Esophagus muscularis mucosa (tissue), 4 donors: ENCODE measurements around the gene YBX1. TPM values are rescaled to one million over a fixed set of nuclear protein-coding genes. Genes with fewer than 3 reads are reported as not detected.

Experiments used
- DNase-seq: peaks from one replicate; pipeline ENCODE4 v3.0.0-alpha.2; 2017; ENCODE audit errors: extremely low spot score
- H3K27ac ChIP-seq, 4 donors: fragments of 200-600 bp; sonication (generic); replicated peaks in 1 of 4; 1 replicate in 3 of 4; 2 replicates in 1 of 4; pipeline ENCODE4 v1.5.1; 2016 to 2019; ENCODE audit warnings: mild to moderate bottlenecking in 1 of 4
- H3K27me3 ChIP-seq, 4 donors: fragments of 200-600 bp; sonication (generic); one replicate each; pipeline versions ENCODE4 v1.5.1 to v1.6.0; 2016 to 2019
- H3K36me3 ChIP-seq, 4 donors: fragments of 200-600 bp; sonication (generic); one replicate each; pipeline ENCODE4 v1.5.1; 2016 to 2019
- H3K4me1 ChIP-seq, 4 donors: fragments of 200-600 bp; sonication (generic); one replicate each; pipeline ENCODE4 v1.5.1; 2016 to 2019
- H3K4me3 ChIP-seq, 4 donors: fragments of 200-600 bp; sonication (generic); 1 replicate in 2 of 4; 2 replicates in 2 of 4; pipeline ENCODE4 v1.5.1; 2016 to 2019; ENCODE audit warnings: mild to moderate bottlenecking in 4 of 4, moderate library complexity in 1 of 4
- H3K9me3 ChIP-seq, 4 donors: fragments of 200-600 bp; sonication (generic); 1 replicate in 3 of 4; 2 replicates in 1 of 4; pipeline ENCODE4 v1.5.1; 2016 to 2019
- EP300 ChIP-seq: sonication (generic); formaldehyde crosslinking; IDR thresholded peaks from one replicate; pipeline ENCODE4 v1.6.1; 2017; ENCODE audit warnings: antibody characterized with exemption
- POLR2A ChIP-seq: fragments of 450-650 bp; IDR thresholded peaks from one replicate; pipeline ENCODE4 v1.6.1; 2017; ENCODE audit warnings: antibody characterized with exemption, moderate library complexity, mild to moderate bottlenecking, low read depth
- POLR2AphosphoS5 ChIP-seq, 2 donors: sonication (generic); formaldehyde crosslinking; IDR thresholded peaks; one replicate each; pipeline ENCODE4 v1.6.1; 2017; ENCODE audit warnings: antibody characterized with exemption in 2 of 2
- WGBS: methylation state at CpG from one replicate; pipeline ENCODE4 v1.1.5; 2018; 5-methylcytosine and 5-hydroxymethylcytosine counted together
- intact Hi-C: fragments of 100-400 bp; cut with DNase I; formaldehyde crosslinking; loops from one replicate; pipeline ENCODE4 v1.15.1; 2023
- total RNA-seq, 4 donors: library from RNA; depleted of rRNA; stranded (reverse); fragments of >200 nt; gene quantifications; one replicate each; pipeline versions ENCODE4 v1.1.0 to v1.2.1, GENCODE V29; 2016
- TF ChIP-seq, protein P1 (sequence below), 3 experiments: fragments of 200-600 bp in 2 of 3; fragments of 450-650 bp in 1 of 3; sonication (generic) in 2 of 3; IDR thresholded peaks; one replicate each; pipeline ENCODE4 v1.5.1; 2017 to 2019; ENCODE audit warnings: antibody characterized with exemption in 3 of 3, mild to moderate bottlenecking in 2 of 3, moderate library complexity in 1 of 3

YBX1 gene
- total RNA-seq, 4 donors from 2014 or later = 778 to 889 (median 812) TPM

DNA sequence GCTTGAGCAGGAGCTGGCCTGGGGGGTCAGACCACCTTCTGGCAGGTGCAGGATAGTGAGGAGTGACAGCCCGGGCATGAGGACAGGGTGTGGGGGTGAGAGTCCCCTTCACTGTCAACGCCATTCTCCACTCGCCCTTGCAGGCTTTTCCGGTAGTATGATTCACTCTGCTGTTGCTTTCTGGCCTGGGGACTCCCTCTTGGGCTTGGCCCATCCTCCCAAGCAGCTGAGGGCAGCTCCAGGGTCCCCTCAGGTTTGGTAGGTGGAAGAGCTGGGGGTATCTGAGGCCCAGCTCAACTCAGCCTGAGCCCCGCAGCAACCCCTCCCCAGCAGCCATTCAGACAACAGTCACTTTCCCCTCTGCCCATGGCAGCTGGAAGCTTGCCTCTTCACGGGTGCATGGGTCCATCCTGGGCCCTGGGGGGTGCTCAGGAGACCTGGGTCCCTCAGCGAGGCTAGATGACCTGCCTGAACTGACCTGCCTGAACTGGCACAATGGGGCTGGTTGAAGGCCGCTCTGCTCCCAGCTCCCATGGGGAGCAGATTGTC is 56.5 kb downstream of the YBX1 start:
- 94% methylated on average over 3 of the region's 8 CpGs for WGBS
- TF ChIP-seq POLR2AphosphoS5 (IDR thresholded peaks at IDR 0.05) = no peak
- TF ChIP-seq EP300 = no peak
- intact Hi-C loops = no loop called here
- no peak overlapping the region for H3K27ac ChIP-seq
- H3K9me3 ChIP-seq = no peaks in the 10 kb centered on the region
- no peaks in the 10 kb centered on the region for H3K36me3 ChIP-seq
- H3K27me3 ChIP-seq = peaks cover 0 to 11% (median 0%) of the 10 kb centered on the region in 4 donors
- no peaks in the 10 kb centered on the region for H3K4me1 ChIP-seq
- DNase-seq = no peak
- H3K4me3 ChIP-seq = no peak overlapping the region

GRCh38 chr1:42739753-42740700 is 57.8 kb downstream of the YBX1 start, which contains the start of gene CLDN19:
Gene CLDN19 (minus strand): TSS chr1:42740236. CDS start chr1:42740063, 173 bp downstream.
- DNase-seq = no peak
- no peaks in the 10 kb centered on the region for H3K9me3 ChIP-seq
- H3K36me3 ChIP-seq = no peaks in the 10 kb centered on the region
- 74% methylated on average over 27 of the region's 27 CpGs for WGBS
- intact Hi-C loops = no loop called here
- no peak within 1 kb of the TSS for H3K27ac ChIP-seq
- TF ChIP-seq, protein P1, sequence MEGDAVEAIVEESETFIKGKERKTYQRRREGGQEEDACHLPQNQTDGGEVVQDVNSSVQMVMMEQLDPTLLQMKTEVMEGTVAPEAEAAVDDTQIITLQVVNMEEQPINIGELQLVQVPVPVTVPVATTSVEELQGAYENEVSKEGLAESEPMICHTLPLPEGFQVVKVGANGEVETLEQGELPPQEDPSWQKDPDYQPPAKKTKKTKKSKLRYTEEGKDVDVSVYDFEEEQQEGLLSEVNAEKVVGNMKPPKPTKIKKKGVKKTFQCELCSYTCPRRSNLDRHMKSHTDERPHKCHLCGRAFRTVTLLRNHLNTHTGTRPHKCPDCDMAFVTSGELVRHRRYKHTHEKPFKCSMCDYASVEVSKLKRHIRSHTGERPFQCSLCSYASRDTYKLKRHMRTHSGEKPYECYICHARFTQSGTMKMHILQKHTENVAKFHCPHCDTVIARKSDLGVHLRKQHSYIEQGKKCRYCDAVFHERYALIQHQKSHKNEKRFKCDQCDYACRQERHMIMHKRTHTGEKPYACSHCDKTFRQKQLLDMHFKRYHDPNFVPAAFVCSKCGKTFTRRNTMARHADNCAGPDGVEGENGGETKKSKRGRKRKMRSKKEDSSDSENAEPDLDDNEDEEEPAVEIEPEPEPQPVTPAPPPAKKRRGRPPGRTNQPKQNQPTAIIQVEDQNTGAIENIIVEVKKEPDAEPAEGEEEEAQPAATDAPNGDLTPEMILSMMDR (IDR thresholded peaks at IDR 0.05) = no peak
- TF ChIP-seq POLR2AphosphoS5 (IDR thresholded peaks at IDR 0.05) = no peak
- no peak for TF ChIP-seq POLR2A
- no peak for TF ChIP-seq EP300
- H3K27me3 ChIP-seq = peaks cover 0 to 4% (median 0%) of the 10 kb centered on the region in 4 donors
- no peaks in the 10 kb centered on the region for H3K4me1 ChIP-seq
- H3K4me3 ChIP-seq = no peak within 1 kb of the TSS

GRCh38 chr1:42740851-42741580 is 58.8 kb downstream of the YBX1 start:
- Histone ChIP-seq H3K9me3 (no peaks in the 10 kb centered on the region), H3K27ac (no peak overlapping the region), H3K36me3 (peaks cover 0 to 5% (median 4%) of the 10 kb centered on the region in 4 donors), H3K27me3 (no peaks in the 10 kb centered on the region), H3K4me1 (no peaks in the 10 kb centered on the region), H3K4me3 (no peak overlapping the region)
- WGBS = 68% methylated on average over 14 of the region's 19 CpGs
- intact Hi-C loops = no loop called here
- DNase-seq = no peak
- TF ChIP-seq, protein P1 (IDR thresholded peaks at IDR 0.05) = no peak
- TF ChIP-seq POLR2AphosphoS5 (IDR thresholded peaks at IDR 0.05) (no peak), EP300 (no peak), POLR2A (no peak)

DNA sequence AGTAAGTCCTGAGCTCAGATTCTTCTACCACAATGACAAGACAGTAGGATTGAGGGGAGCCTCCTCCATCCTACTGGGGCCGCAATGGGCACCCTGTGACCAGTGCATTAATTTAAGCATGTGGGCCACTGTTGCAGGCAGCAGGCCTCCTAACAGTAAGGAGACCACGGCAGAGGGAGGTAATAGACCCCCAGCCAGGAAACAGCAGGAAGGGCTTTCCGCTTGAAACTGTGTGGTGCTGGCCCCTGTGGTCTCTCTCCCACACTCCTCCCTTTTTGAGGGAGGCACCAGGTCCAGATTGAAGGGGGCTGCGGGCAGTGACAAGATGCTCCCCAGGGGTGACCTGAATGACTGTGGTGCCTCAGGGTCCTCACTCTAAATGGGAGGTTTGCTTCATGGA is 59.5 kb downstream of the YBX1 start:
- Histone ChIP-seq H3K4me1 (no peaks in the 10 kb centered on the region), H3K27me3 (no peaks in the 10 kb centered on the region), H3K4me3 (no peak overlapping the region), H3K36me3 (peaks cover 0 to 12% (median 11%) of the 10 kb centered on the region in 4 donors), H3K9me3 (no peaks in the 10 kb centered on the region), H3K27ac (no peak overlapping the region)
- DNase-seq = no peak
- WGBS = 92% methylated on average over 3 of the region's 4 CpGs
- TF ChIP-seq POLR2A (no peak), EP300 (no peak), POLR2AphosphoS5 (IDR thresholded peaks at IDR 0.05) (no peak)
- TF ChIP-seq, protein P1 (IDR thresholded peaks at IDR 0.05) = no peak
- intact Hi-C loops = no loop called here

- WGBS = 87% methylated on average over 7 of the region's 8 CpGs
- intact Hi-C loops = no loop called here
- TF ChIP-seq, protein P1 (IDR thresholded peaks at IDR 0.05) = no peak
- TF ChIP-seq POLR2A (no peak), EP300 (no peak), POLR2AphosphoS5 (IDR thresholded peaks at IDR 0.05) (no peak)
- H3K9me3 ChIP-seq = no peaks in the 10 kb centered on the region
- H3K4me1 ChIP-seq = no peaks in the 10 kb centered on the region
- DNase-seq = no peak
- no peak overlapping the region for H3K4me3 ChIP-seq
- peaks cover 0 to 16% (median 16%) of the 10 kb centered on the region in 4 donors for H3K36me3 ChIP-seq
- no peak overlapping the region for H3K27ac ChIP-seq
- H3K27me3 ChIP-seq = no peaks in the 10 kb centered on the region
These were observed 59.9 kb downstream of the YBX1 start for GRCh38 chr1:42742141-42742540.
